ENCODE data around the gene WNT4.

The WNT4 gene

GRCh38 chr1:22107126-22107525 is 35.8 kb downstream of the WNT4 start:
- no peak for ATAC-seq

DNA sequence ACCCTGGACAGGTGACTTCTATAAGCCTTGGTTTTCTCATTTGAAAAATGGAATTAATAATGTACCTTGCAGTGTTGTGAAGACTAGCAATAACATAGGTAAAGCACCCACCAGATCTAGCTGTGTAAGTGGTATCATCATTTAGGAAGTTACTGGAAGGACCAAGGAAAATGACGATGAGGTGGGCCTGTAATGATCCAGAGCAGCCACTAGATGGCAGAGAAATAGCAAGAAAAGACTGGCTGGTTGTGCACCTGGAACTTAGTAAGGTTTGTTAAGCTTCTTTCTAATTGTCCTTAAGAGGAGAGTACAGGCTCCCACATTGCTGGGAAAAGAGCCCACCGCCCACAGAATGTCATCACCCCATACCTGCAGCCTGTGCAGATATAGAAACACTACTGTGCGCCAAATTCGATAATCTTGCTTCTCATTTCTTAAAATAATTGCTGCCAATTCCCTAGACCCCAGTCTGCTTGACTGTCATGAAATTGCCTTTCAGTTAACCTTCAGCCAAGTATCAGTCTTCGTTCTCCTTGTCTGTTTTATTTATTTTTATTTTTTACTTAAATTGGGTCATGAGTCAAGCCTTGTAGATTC is 37.2 kb downstream of the WNT4 start:
- peak; percentile 37 to 46 for ATAC-seq

DNA sequence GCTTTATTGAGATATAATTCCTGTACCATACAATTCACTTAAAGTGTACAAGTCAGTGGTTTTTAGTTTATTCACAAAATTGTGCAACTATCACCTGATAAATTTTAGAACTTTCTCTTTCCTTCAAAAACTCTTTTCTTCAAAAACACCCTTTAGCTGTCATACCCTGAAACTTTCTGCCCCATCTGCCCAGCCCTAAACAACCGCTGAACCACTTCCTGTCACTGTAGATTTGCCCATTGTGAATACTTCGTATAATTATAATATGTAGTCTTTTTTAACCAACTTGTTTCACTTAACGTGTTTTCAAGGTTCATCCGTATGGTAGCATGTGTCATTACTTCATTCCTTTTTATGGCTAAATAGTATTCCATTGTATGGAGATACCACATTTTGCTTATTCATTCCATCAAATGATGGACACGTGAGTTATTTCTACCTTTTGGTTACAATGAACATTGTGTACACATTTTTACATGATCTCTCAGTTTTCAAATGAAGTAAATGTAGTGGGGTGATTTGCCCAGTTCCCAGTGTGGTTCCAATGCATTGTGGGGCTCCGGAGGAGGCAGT is 37.9 kb downstream of the WNT4 start:
- peak; percentile 79 to 86 for ATAC-seq

DNA sequence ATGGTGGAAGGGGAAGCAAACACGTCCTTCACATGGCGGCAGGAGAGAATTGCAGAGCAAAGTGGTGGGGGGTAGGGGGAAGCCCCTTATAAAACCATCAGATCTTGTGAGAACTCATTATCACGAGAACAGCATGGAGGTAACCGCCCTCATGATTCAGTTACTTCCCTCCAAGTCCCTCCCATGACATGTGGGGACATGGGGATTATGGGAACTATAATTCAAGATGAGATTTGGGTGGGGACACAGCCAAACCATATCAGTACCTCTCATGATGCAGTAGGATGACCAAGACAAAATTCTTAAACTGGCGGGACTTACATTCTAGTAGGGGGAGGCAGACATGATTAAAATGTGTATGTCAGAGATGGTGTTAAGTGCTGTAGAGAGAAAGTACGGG is 38.8 kb downstream of the WNT4 start:
- peak in 1 of 2 donors; percentile 27 for ATAC-seq

- ATAC-seq = no peak
Measured at GRCh38 chr1:22102746-22103145, 40.2 kb downstream of the WNT4 start.

DNA sequence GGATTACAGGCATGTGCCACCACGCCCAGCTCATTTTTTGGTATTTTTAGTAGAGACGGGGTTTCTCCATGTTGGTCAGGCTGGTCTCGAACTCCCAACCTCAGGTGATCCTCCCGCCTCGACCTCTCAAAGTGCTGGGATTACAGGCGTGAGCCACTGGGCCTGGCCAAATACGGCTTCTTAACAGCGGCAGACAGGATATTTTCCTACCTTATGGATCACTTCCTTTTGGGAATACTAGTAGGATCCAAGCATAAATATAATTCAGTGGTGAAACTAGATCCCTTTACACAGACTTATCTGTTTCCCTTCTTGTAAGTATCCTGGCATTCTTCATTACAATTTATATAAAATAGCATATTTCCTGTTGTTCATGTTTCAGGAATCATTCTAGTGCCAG is 40.9 kb downstream of the WNT4 start:
- no peak for ATAC-seq

DNA sequence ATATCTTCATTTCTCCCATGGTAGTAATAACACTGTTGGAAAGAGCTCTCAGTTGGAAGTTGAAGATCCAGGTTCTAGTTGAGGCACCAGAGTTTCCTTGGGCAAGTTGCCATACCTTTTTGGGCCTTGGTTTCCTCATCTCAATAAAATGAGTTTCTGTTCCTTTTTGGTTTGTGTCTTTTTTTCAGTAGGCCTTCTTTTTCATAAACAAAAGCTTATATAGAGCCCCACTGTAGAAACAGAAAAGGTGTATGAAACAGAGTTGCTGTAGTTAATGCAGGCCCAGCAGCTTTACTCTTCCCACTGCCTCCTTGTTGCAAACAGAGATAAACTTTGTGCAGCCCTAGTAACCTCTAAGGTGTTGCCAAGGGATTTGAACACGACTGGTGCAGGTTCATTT is 41.7 kb downstream of the WNT4 start:
- ATAC-seq = no peak

DNA sequence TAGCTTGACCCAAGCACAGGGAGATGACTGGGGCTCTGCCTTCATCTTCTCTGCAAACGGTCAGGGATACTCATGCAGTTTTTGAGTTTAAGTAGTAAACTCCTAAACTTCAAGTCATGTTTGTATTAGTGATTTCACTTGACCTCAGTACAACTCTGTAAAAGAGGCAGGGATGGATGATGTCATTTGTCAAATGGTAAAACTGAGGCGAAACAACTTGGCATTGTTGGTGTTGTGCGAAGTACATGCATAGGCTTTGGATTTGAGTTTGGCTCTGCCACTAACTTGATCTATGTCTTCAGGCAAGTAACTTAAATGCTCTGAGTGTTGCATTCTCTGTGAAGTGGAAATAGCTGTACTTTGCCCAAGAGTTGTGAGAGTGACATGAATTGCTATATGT is 42.7 kb downstream of the WNT4 start:
- no peak for ATAC-seq

DNA sequence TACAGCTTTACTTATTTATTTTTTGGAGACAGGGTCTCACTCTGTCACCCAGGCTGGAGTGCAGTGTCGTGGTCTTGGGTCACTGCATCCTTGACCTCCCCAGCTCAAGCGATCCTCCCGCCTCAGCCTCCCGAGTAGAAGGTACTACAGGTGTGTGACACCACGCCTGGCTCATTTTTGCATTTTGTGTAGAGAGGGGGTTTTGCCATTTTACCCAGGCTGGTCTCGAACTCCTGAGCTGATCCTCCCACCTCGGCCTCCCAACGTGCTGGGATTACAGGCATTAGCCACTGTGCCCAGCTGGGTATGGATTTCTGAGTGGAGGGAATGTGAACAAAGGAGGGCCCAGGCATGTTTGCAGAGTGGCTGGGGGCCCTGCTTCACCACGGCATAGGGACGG is 44.1 kb downstream of the WNT4 start:
- no peak for ATAC-seq

DNA sequence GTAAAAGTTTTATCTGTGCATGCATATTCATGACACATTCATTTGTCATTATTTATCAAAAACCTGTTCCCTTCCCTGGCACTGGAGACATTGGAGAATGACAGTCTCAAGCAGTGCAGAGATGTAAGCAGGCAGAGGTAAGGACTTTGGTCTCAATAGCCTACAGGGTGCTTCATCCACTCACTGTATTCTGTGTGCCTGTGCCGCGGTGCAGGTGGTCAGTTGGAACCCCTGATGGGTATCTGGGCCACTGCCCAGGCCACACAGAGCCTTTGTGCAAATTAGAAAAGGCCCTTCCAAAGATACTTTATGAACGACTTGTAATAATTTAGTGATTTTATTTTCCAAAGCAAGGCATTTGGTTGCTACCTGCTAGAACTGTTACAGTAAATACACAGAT is 46.4 kb downstream of the WNT4 start:
- ATAC-seq = no peak

- no peak for ATAC-seq
Measured at GRCh38 chr1:22096036-22096435, 46.9 kb downstream of the WNT4 start.

GRCh38 chr1:22093513-22093912 is 49.4 kb downstream of the WNT4 start:
- ATAC-seq = no peak

- ATAC-seq = peak; percentile 84 to 89
Measured at GRCh38 chr1:22092026-22092768, 50.7 kb downstream of the WNT4 start.

- ATAC-seq = no peak
Measured at GRCh38 chr1:22090867-22091266, 52.0 kb downstream of the WNT4 start.

DNA sequence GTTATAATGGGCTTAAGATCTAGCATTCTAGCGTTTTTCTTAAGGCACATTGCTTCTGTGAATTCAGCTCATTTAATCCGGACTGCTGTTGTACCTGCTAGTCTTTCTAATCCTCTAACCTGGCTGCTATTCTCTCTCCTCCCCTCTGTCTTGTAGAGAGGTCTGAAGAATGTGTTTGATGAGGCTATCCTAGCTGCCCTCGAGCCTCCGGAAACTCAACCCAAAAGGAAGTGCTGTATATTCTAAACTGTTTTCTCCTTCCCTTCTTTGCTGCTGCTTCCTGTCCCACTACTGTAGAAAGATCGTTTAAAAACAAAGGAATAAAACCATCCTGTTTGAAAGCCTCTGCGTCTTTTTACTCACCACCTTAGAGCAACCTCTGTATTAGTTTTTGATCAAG is 53.1 kb downstream of the WNT4 start:
- ATAC-seq = no peak

- peak; percentile 60 to 65 for ATAC-seq
Measured at GRCh38 chr1:22089134-22089571, 53.7 kb downstream of the WNT4 start.

- ATAC-seq = no peak
Measured at GRCh38 chr1:22088331-22088730, 54.6 kb downstream of the WNT4 start.

DNA sequence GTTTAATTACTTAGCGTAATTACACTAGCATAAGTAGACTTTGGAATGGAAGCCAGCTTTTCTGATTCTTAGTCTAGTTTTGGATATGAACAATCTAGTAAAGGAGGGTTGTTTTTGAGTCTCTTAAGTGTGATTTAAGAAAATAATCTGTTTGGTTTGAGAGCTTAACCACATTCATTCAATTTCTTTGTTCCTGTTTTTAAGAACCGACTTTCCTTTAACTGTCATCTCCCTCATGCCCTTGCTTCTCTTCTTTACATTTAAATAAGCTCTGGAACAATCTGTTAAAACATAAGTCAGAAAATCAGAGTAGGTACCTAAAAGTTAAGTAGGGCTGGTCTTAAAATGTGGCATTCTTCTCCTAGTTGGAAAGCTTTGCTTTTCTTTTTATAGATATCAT is 62.7 kb downstream of the WNT4 start:
- ATAC-seq = no peak

DNA sequence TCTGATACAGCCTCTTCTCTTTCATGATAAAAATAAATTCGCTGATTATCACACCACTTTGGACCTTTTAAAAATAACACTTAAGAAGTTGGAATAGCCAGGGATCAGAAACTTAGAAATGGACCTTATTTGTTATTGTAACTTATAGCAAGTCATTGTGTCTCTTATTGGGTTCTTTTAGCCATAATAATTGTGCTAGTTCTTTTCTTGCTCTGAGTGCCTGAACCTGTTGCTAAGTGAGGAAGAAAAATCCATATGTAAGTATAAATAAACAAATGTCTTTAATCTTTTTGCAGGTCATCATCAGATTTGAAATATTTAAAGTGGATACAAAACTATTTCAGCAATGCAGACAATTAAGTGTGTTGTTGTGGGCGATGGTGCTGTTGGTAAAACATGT is 64.8 kb downstream of the WNT4 start:
- no peak for ATAC-seq

GRCh38 chr1:22077728-22078127 is 65.2 kb downstream of the WNT4 start:
- peak; percentile 75 to 84 for ATAC-seq

GRCh38 chr1:22076346-22076745 is 66.6 kb downstream of the WNT4 start:
- no peak for ATAC-seq

GRCh38 chr1:22075718-22076117 is 67.2 kb downstream of the WNT4 start:
- no peak for ATAC-seq

DNA sequence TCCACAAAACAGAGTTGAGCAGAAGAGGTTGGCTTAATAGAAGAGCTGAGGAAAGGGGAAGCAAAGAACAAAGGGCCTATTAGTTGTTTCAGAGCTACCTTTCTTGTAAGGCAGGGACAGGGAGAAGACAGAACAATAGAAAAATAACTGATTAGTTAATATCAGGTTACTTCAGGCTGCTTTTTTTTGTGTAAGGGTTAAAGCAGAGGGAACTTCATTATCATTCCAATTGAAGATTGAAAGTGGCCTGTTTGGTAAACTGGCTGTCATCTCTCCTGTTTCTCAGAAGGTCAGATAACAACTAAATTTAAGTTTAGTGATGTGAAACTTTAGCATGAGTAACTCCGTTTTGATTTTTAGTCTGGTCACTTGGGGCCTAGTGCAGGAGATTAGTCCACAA is 68.1 kb downstream of the WNT4 start:
- no peak for ATAC-seq

GRCh38 chr1:22071511-22071910 is 71.4 kb downstream of the WNT4 start:
- ATAC-seq = no peak
